ENCODE measurements around the gene MEIOSIN.

DNA sequence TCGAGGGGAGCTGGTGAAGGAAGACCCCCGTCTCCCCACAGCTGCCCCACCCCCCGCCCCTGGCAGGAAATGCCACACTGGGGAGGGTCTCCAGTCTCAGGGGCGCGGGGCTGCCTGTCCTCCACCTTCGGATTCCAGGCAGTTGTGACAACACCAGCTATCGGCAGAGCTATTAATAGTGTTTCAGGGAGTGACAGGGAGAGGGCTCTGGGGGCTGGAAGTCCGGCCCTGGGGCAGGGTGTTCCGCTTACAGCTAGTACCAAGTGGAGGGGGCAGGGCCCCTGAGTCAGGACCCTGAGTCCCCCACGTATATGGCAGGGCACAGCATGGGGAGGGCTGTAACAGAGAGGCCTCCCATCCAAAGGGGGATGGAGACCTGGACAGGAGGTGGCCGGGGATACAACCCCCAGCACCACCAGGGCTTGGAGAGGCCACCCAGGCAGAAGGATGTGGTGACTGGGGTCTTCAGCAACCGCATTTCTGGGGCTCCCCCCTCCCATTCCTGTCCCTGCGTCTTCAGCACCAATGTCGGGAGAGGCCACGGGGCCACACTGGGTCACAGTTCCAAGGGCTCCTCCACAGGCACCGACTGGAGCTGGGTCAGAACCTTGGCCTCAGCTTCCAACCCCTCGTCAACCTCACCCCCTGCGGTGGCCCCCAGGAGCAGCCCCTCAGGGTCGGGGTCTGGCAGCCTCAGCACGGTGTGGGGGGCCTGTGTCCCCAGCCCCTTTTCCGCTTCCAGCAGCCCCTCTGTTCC, 31.9 kb downstream of the MEIOSIN start:
- TF ChIP-seq CTCF (IDR thresholded peaks at IDR 0.05) (no peak), POLR2A (IDR thresholded peaks at IDR 0.05) (no peak)

All from uterus (tissue), 2 donors.